ENCODE data around the gene NTF3.

DNA sequence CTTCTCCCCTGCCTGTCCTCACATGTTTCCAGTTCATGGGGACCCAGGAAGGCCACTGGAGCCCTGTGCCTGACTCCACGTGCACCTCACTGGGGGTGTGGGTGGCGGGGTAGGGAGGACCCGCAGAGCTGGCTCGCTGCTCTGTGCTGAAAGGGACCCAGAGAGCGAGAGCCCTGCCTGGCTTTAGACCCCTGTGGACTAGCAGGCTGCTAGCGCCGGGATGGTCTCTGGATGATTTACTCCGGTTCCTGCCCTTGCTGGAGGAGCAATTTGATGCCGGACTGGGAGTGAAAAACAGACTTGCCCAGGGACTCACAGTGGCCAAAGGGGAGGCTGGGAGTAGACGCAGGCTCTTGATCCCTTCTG lies 49.0 kb downstream of the NTF3 start:
- TF ChIP-seq POLR2A (IDR thresholded peaks at IDR 0.05) (no peak), CTCF (IDR thresholded peaks at IDR 0.05) (no peak), POLR2AphosphoS5 (IDR thresholded peaks at IDR 0.05) (no peak)
